ENCODE data around the gene CRACDL. TPM values are rescaled to one million over a fixed set of nuclear protein-coding genes. Genes with fewer than 3 reads are reported as not detected.

The CRACDL gene
- total and polyA plus RNA-seq, 2 donors (not counting 1 experiment from before 2014, with no cell fraction given): 0.25 TPM; not detected in 1

- Histone ChIP-seq H4K20me1 (ENCODE audit: control insufficient read depth, insufficient read depth, low read length, poor library complexity, severe bottlenecking) (no peaks in the 10 kb centered on the region), H3K79me2 (ENCODE audit: control insufficient read depth, insufficient read depth, low read length) (no peaks in the 10 kb centered on the region), H3K4me1 (ENCODE audit: control insufficient read depth in 2 of 2, insufficient read depth in 2 of 2, low read length in 2 of 2) (no peaks in the 10 kb centered on the region), H3K4me2 (replicated peaks; ENCODE audit: low read depth, low read length, poor library complexity, severe bottlenecking) (no peak overlapping the region), H3K36me3 (replicated peaks in 1 of 2; ENCODE audit: control extremely low read depth in 1 of 2, control insufficient read depth in 1 of 2, extremely low read depth in 1 of 2, insufficient read depth in 2 of 2, low read length in 1 of 2) (no peaks in the 10 kb centered on the region), H2AFZ (ENCODE audit: insufficient read depth, low read depth, low read length, poor library complexity, severe bottlenecking) (no peak overlapping the region), H3K27ac (ENCODE audit: low read length in 2 of 2) (no peak overlapping the region), H3K27me3 (replicated peaks in 1 of 4; ENCODE audit: control extremely low read depth in 1 of 4, control insufficient read depth in 3 of 4, insufficient read depth in 4 of 4, low read length in 3 of 4) (peaks cover 0 to 5% (median under 1%) of the 10 kb centered on the region in 4 experiments), H3K4me3 (ENCODE audit: control extremely low read depth in 1 of 5, extremely low read depth in 1 of 5, insufficient read depth in 1 of 5, low read depth in 2 of 5, low read length in 4 of 5) (no peak overlapping the region), H3K9ac (ENCODE audit: low read length) (no peak overlapping the region), H3K9me3 (ENCODE audit: control extremely low read depth in 1 of 3, control insufficient read depth in 2 of 3, insufficient read depth in 1 of 3, low read length in 2 of 3) (no peaks in the 10 kb centered on the region)
- TF ChIP-seq EZH2 (IDR thresholded peaks at IDR 0.05; ENCODE audit: borderline replicate concordance, insufficient read depth, low read depth, low read length, poor library complexity, severe bottlenecking) (no peak), CTCF (IDR thresholded peaks at IDR 0.05) (no peak)
- H3K4me1 Mint-ChIP-seq: no peaks in the 10 kb centered on the region
- CTCF ChIA-PET: no interaction called here
- POLR2A ChIA-PET: no interaction called here
- peaks cover 35% of the 10 kb centered on the region for H3K27me3 Mint-ChIP-seq
- WGBS (ENCODE audit: insufficient coverage): 75% methylated on average over 2 of the region's 4 CpGs
- intact Hi-C loops (cut with micrococcal nuclease): no loop called here
- H3K27ac Mint-ChIP-seq: no peak overlapping the region
- ATAC-seq (ENCODE audit: low read depth) (no peak), DNase-seq (no peak)
- H3K9me3 Mint-ChIP-seq (ENCODE audit: insufficient read depth): no peaks in the 10 kb centered on the region
- H3K4me3 Mint-ChIP-seq: no peak overlapping the region
These were observed 19.0 kb downstream of the CRACDL start for GRCh38 chr2:98917031-98917471.

- no peak for ATAC-seq (ENCODE audit: low read depth)
- H3K4me2 ChIP-seq (replicated peaks; ENCODE audit: low read depth, low read length, poor library complexity, severe bottlenecking): no peak overlapping the region
- H3K4me1 Mint-ChIP-seq: no peaks in the 10 kb centered on the region
These were observed 20.2 kb downstream of the CRACDL start for GRCh38 chr2:98915751-98916358.

More at GRCh38 chr2:98915751-98916358, 20.2 kb downstream of the CRACDL start:
- no peak for TF ChIP-seq EZH2 (IDR thresholded peaks at IDR 0.05; ENCODE audit: borderline replicate concordance, insufficient read depth, low read depth, low read length, poor library complexity, severe bottlenecking)
- TF ChIP-seq CTCF (IDR thresholded peaks at IDR 0.05): no peak
- Histone ChIP-seq H2AFZ (ENCODE audit: insufficient read depth, low read depth, low read length, poor library complexity, severe bottlenecking) (no peak overlapping the region), H3K9ac (ENCODE audit: low read length) (no peak overlapping the region), H3K27me3 (replicated peaks in 1 of 4; ENCODE audit: control extremely low read depth in 1 of 4, control insufficient read depth in 3 of 4, insufficient read depth in 4 of 4, low read length in 3 of 4) (peaks cover 0 to 5% (median under 1%) of the 10 kb centered on the region in 4 experiments), H3K79me2 (ENCODE audit: control insufficient read depth, insufficient read depth, low read length) (no peaks in the 10 kb centered on the region), H3K27ac (ENCODE audit: low read length in 2 of 2) (no peak overlapping the region), H4K20me1 (ENCODE audit: control insufficient read depth, insufficient read depth, low read length, poor library complexity, severe bottlenecking) (no peaks in the 10 kb centered on the region), H3K9me3 (ENCODE audit: control extremely low read depth in 1 of 3, control insufficient read depth in 2 of 3, insufficient read depth in 1 of 3, low read length in 2 of 3) (no peaks in the 10 kb centered on the region), H3K36me3 (replicated peaks in 1 of 2; ENCODE audit: control extremely low read depth in 1 of 2, control insufficient read depth in 1 of 2, extremely low read depth in 1 of 2, insufficient read depth in 2 of 2, low read length in 1 of 2) (no peaks in the 10 kb centered on the region), H3K4me1 (ENCODE audit: control insufficient read depth in 2 of 2, insufficient read depth in 2 of 2, low read length in 2 of 2) (no peaks in the 10 kb centered on the region), H3K4me3 (ENCODE audit: control extremely low read depth in 1 of 5, extremely low read depth in 1 of 5, insufficient read depth in 1 of 5, low read depth in 2 of 5, low read length in 4 of 5) (no peak overlapping the region)
- intact Hi-C loops (cut with micrococcal nuclease): no loop called here
- no peaks in the 10 kb centered on the region for H3K9me3 Mint-ChIP-seq (ENCODE audit: insufficient read depth)
- ChIA-PET POLR2A (no interaction called here), CTCF (no interaction called here)
- no peak for DNase-seq
- H3K27ac Mint-ChIP-seq: no peak overlapping the region
- H3K27me3 Mint-ChIP-seq: peaks cover 36% of the 10 kb centered on the region
- H3K4me3 Mint-ChIP-seq: no peak overlapping the region
- 95% methylated on average over 7 of the region's 9 CpGs for WGBS (ENCODE audit: insufficient coverage)

All from B cell (primary cell).